RPMI7951 (cell line): ENCODE data around the gene FOXM1. TPM values are rescaled to one million over a fixed set of nuclear protein-coding genes. Genes with fewer than 3 reads are reported as not detected.
A peak's percentile ranks its signal among the peaks of the same experiment; 100 is the strongest.

Experiments
- DNase-seq: peaks from one replicate; pipeline ENCODE4 v3.0.0-alpha.2; 2012; ENCODE audit warnings: low read depth
- total RNA-seq: library from RNA; depleted of rRNA; stranded (reverse); fragments of >200 nt; shearing (Covaris generic); gene quantifications from 2 replicates; pipeline ENCODE4 v1.2.3, GENCODE V29; 2014

FOXM1 gene
- total RNA-seq, 1 experiment from 2014 or later = 58.3 TPM

- no peak for DNase-seq
These were observed 34.0 kb downstream of the FOXM1 start for GRCh38 chr12:2842948-2843347.

- DNase-seq = no peak
These were observed 35.8 kb downstream of the FOXM1 start for GRCh38 chr12:2841056-2841650.

- DNase-seq = no peak
These were observed 40.4 kb downstream of the FOXM1 start for GRCh38 chr12:2836574-2836973.

GRCh38 chr12:2835691-2836403 lies 41.1 kb downstream of the FOXM1 start:
- no peak for DNase-seq

GRCh38 chr12:2834581-2835491 lies 42.1 kb downstream of the FOXM1 start, which contains the start of gene NRIP2:
NRIP2 (minus strand) TSS chr12:2835035; CDS start chr12:2834983, 52 bp downstream.
- no peak for DNase-seq

GRCh38 chr12:2833810-2834209 lies 43.2 kb downstream of the FOXM1 start:
- no peak for DNase-seq

GRCh38 chr12:2833327-2833726 lies 43.6 kb downstream of the FOXM1 start:
- no peak for DNase-seq

GRCh38 chr12:2832550-2833127 lies 44.3 kb downstream of the FOXM1 start:
- DNase-seq = no peak

- DNase-seq = no peak
These were observed 47.7 kb downstream of the FOXM1 start for GRCh38 chr12:2829275-2829674.

- no peak for DNase-seq
These were observed 50.1 kb downstream of the FOXM1 start for GRCh38 chr12:2826721-2827515.

GRCh38 chr12:2826036-2826435 lies 50.9 kb downstream of the FOXM1 start:
- no peak for DNase-seq

- DNase-seq = no peak
These were observed 51.8 kb downstream of the FOXM1 start for GRCh38 chr12:2825132-2825531.

GRCh38 chr12:2824541-2824940 lies 52.4 kb downstream of the FOXM1 start:
- DNase-seq = no peak

- DNase-seq = no peak
These were observed 53.5 kb downstream of the FOXM1 start for GRCh38 chr12:2823483-2823882.

GRCh38 chr12:2820432-2820831 lies 56.5 kb downstream of the FOXM1 start:
- no peak for DNase-seq

GRCh38 chr12:2819810-2820209 lies 57.2 kb downstream of the FOXM1 start:
- no peak for DNase-seq

- DNase-seq = peak; percentile 64
These were observed 63.5 kb downstream of the FOXM1 start for GRCh38 chr12:2813214-2814185.

- peak; percentile 97 for DNase-seq
These were observed 64.4 kb downstream of the FOXM1 start, which contains the start of gene ITFG2 for GRCh38 chr12:2812290-2813213. ITFG2 (plus strand) TSS chr12:2812668; CDS start chr12:2812761, 93 bp downstream.

GRCh38 chr12:2811801-2812200 lies 65.2 kb downstream of the FOXM1 start:
- DNase-seq = no peak
